SK-N-SH treated with all-trans-retinoic acid at 6 μM for 48 hours (cell line): ENCODE data around the gene KCNIP4.
"Not testable (repeated sequence)": the region's sequence is repeated elsewhere in the genome, so short reads cannot be mapped to it uniquely, and the experiment has no call there.

Source experiments
- ATAC-seq: fragments of 200-7000 bp; cut with Tn5 transposase; 3 replicates; pipeline ENCODE4 v1.9.1; 2020; ENCODE audit warnings: mild to moderate bottlenecking, moderate library complexity
- BACH2 ChIP-seq: fragments of 250-450 bp; sonication (Bioruptor Pico); IDR thresholded peaks from 2 replicates; pipeline ENCODE4 v1.9.0; 2021; ENCODE audit warnings: mild to moderate bottlenecking, borderline replicate concordance
- ESRRG ChIP-seq: fragments of 250-450 bp; sonication (Bioruptor Pico); IDR thresholded peaks from 2 replicates; pipeline ENCODE4 v1.6.1; 2021; ENCODE audit warnings: mild to moderate bottlenecking
- OSR1 ChIP-seq: fragments of 250-450 bp; sonication (Bioruptor Pico); IDR thresholded peaks from 2 replicates; pipeline ENCODE4 v1.8.0; 2022; ENCODE audit warnings: moderate library complexity, mild to moderate bottlenecking, inconsistent platforms
- POU6F1 ChIP-seq: fragments of 250-450 bp; sonication (Bioruptor Pico); IDR thresholded peaks from 2 replicates; pipeline ENCODE4 v1.8.0; 2021; ENCODE audit warnings: low read depth, mild to moderate bottlenecking, moderate library complexity, borderline replicate concordance
- RARB ChIP-seq: fragments of 250-450 bp; sonication (Bioruptor Pico); IDR thresholded peaks from 2 replicates; pipeline ENCODE4 v1.8.0; 2021; ENCODE audit warnings: mild to moderate bottlenecking, moderate library complexity
- SNAI2 ChIP-seq: fragments of 250-450 bp; sonication (Bioruptor Pico); IDR thresholded peaks from 2 replicates; pipeline ENCODE4 v1.5.0; 2020; ENCODE audit warnings: mild to moderate bottlenecking, moderate library complexity
- TCF4 ChIP-seq: fragments of 250-450 bp; sonication (Bioruptor Pico); IDR thresholded peaks from 2 replicates; pipeline ENCODE4 v1.8.0; 2021; ENCODE audit warnings: mild to moderate bottlenecking, moderate library complexity, borderline replicate concordance
- TOX ChIP-seq: fragments of 250-450 bp; sonication (Bioruptor Pico); IDR thresholded peaks from 2 replicates; pipeline ENCODE4 v1.8.0; 2021; ENCODE audit warnings: mild to moderate bottlenecking, moderate library complexity, borderline replicate concordance
- ZFP3 ChIP-seq: fragments of 250-450 bp; sonication (Bioruptor Pico); IDR thresholded peaks from 2 replicates; pipeline ENCODE4 v1.5.0; 2020; ENCODE audit warnings: mild to moderate bottlenecking, moderate library complexity
- ZFP30 ChIP-seq: fragments of 450-650 bp; formaldehyde crosslinking; IDR thresholded peaks from 2 replicates; pipeline ENCODE4 v1.5.0; 2022; ENCODE audit warnings: mild to moderate bottlenecking, moderate library complexity
- ZNF565 ChIP-seq: fragments of 450-650 bp; formaldehyde crosslinking; conservative IDR thresholded peaks from 2 replicates; pipeline ENCODE4 v1.5.0; 2020; ENCODE audit warnings: low read depth, mild to moderate bottlenecking, moderate library complexity
- ZNF70 ChIP-seq: fragments of 450-650 bp; formaldehyde crosslinking; IDR thresholded peaks from 2 replicates; pipeline ENCODE4 v1.5.0; 2020; ENCODE audit warnings: mild to moderate bottlenecking, moderate library complexity
- ZNF8 ChIP-seq: fragments of 450-650 bp; formaldehyde crosslinking; IDR thresholded peaks from 2 replicates; pipeline ENCODE4 v1.5.0; 2020; ENCODE audit warnings: mild to moderate bottlenecking, moderate library complexity
- TF ChIP-seq, protein P1 (sequence below): fragments of 250-450 bp; sonication (Bioruptor Pico); IDR thresholded peaks from 2 replicates; pipeline ENCODE4 v1.8.0; 2020; ENCODE audit warnings: mild to moderate bottlenecking, moderate library complexity, borderline replicate concordance
- TF ChIP-seq, protein P2 (sequence below): fragments of 250-450 bp; sonication (Bioruptor Pico); IDR thresholded peaks from 2 replicates; pipeline ENCODE4 v1.5.0; 2020; ENCODE audit warnings: mild to moderate bottlenecking, moderate library complexity
- TF ChIP-seq, protein P3 (sequence below): fragments of 250-450 bp; sonication (Bioruptor Pico); IDR thresholded peaks from 2 replicates; pipeline ENCODE4 v1.5.1; 2021; ENCODE audit warnings: mild to moderate bottlenecking, moderate library complexity

The KCNIP4 gene

GRCh38 chr4:20787940-20788665 lies 1160.5 kb downstream of the KCNIP4 start:
- ATAC-seq = no peak
- no peak for TF ChIP-seq RARB (CRISPR knock-in tag)
- TF ChIP-seq BACH2 = no peak
- TF ChIP-seq ZNF565 (CRISPR knock-in tag) = no peak
- TF ChIP-seq ESRRG = no peak
- TF ChIP-seq, protein P1, sequence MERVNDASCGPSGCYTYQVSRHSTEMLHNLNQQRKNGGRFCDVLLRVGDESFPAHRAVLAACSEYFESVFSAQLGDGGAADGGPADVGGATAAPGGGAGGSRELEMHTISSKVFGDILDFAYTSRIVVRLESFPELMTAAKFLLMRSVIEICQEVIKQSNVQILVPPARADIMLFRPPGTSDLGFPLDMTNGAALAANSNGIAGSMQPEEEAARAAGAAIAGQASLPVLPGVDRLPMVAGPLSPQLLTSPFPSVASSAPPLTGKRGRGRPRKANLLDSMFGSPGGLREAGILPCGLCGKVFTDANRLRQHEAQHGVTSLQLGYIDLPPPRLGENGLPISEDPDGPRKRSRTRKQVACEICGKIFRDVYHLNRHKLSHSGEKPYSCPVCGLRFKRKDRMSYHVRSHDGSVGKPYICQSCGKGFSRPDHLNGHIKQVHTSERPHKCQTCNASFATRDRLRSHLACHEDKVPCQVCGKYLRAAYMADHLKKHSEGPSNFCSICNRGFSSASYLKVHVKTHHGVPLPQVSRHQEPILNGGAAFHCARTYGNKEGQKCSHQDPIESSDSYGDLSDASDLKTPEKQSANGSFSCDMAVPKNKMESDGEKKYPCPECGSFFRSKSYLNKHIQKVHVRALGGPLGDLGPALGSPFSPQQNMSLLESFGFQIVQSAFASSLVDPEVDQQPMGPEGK = no peak
- TF ChIP-seq ZFP3 = no peak
- TF ChIP-seq, protein P2, sequence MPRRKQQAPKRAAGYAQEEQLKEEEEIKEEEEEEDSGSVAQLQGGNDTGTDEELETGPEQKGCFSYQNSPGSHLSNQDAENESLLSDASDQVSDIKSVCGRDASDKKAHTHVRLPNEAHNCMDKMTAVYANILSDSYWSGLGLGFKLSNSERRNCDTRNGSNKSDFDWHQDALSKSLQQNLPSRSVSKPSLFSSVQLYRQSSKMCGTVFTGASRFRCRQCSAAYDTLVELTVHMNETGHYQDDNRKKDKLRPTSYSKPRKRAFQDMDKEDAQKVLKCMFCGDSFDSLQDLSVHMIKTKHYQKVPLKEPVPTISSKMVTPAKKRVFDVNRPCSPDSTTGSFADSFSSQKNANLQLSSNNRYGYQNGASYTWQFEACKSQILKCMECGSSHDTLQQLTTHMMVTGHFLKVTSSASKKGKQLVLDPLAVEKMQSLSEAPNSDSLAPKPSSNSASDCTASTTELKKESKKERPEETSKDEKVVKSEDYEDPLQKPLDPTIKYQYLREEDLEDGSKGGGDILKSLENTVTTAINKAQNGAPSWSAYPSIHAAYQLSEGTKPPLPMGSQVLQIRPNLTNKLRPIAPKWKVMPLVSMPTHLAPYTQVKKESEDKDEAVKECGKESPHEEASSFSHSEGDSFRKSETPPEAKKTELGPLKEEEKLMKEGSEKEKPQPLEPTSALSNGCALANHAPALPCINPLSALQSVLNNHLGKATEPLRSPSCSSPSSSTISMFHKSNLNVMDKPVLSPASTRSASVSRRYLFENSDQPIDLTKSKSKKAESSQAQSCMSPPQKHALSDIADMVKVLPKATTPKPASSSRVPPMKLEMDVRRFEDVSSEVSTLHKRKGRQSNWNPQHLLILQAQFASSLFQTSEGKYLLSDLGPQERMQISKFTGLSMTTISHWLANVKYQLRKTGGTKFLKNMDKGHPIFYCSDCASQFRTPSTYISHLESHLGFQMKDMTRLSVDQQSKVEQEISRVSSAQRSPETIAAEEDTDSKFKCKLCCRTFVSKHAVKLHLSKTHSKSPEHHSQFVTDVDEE = no peak
- no peak for TF ChIP-seq TOX (CRISPR knock-in tag)
- no peak for TF ChIP-seq POU6F1 (CRISPR knock-in tag)
- TF ChIP-seq OSR1 (CRISPR knock-in tag) = no peak
- TF ChIP-seq ZNF8 (CRISPR knock-in tag) = no peak
- TF ChIP-seq TCF4 (CRISPR knock-in tag) = no peak

DNA sequence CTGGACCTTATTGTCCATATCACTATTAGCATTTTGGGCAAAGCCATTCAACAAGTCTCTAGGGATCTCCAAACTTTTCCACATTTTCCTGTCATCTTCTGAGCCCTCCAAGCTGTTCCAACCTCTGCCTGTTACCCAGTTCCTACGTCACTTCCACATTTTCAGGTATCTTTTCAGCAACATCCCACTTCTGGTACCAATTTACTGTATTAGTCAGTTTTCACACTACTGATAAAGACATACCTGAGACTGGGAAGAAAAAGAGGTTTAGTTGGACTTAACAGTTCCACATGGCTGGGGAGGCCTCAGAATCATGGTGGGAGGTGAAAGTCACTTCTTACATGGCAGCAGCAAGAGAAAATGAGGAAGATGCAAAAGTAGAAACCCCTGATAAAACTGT lies 1165.4 kb downstream of the KCNIP4 start:
- not testable (repeated sequence) for ATAC-seq

DNA sequence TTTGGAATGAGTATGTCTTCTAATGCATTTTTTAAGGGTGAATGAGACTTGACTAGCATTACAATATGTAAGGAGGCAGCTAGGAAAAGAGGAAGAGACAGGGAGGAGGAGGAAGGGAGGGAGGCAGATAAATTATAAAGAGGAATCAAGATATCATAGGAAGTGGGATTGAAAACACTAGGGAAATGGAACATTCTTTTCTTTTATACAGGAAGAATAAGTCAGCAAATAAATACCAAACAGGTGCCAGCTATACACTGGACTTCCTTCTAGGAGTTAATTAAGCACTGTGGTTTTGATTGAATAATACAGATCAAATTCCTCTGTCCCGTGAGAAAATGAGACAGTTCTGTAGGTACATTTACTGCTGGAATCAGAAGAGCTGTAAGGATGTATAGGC lies 1169.7 kb downstream of the KCNIP4 start:
- no peak for ATAC-seq
- TF ChIP-seq ZFP30 (CRISPR knock-in tag) = no peak

DNA sequence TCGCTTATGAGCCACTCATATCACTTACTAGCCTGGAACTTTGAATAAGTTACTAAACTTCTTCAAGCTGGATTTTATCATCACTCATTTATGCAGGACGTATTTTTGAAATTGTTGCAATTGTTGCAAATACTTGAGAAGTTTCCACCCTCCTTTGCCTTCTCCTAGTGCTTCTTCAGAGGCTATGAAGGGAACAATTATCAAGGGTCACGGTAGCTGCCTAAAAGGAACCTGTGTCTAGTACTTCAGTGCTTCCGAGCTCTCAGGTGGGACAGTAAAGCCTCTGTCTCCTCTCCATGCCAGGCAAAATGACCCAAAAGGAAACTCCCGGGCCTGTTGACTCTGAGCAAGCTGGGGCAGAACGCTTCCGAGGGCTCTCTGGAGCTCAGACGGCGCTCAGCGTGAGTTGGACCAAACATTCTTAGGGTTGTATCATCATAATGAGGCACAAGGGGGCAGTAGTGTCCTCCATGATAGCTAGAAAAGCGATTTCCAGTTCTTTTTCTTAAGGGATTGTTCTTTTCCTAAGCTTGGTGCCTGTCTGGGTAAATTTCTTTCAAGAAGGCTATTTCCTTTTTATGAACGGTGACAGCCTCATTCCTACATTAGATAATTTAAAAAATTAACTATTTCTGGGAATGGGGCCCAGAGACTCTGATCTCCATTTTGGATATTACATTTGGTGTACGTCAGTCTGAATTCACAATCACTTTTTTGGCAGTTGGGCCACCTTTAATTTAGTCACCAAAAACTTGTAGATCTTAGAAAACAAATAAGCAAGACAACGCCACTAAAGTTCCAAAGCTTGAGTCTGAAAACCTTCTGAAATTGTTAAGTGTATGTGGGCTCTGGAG lies 1175.2 kb downstream of the KCNIP4 start:
- ATAC-seq = peak; percentile 96
- TF ChIP-seq SNAI2 (CRISPR knock-in tag) (no peak), TCF4 (CRISPR knock-in tag) (no peak), ZFP30 (CRISPR knock-in tag) (no peak), OSR1 (CRISPR knock-in tag) (no peak)
- TF ChIP-seq, protein P3, sequence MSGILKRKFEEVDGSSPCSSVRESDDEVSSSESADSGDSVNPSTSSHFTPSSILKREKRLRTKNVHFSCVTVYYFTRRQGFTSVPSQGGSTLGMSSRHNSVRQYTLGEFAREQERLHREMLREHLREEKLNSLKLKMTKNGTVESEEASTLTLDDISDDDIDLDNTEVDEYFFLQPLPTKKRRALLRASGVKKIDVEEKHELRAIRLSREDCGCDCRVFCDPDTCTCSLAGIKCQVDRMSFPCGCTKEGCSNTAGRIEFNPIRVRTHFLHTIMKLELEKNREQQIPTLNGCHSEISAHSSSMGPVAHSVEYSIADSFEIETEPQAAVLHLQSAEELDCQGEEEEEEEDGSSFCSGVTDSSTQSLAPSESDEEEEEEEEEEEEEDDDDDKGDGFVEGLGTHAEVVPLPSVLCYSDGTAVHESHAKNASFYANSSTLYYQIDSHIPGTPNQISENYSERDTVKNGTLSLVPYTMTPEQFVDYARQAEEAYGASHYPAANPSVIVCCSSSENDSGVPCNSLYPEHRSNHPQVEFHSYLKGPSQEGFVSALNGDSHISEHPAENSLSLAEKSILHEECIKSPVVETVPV (CRISPR knock-in tag) = no peak

DNA sequence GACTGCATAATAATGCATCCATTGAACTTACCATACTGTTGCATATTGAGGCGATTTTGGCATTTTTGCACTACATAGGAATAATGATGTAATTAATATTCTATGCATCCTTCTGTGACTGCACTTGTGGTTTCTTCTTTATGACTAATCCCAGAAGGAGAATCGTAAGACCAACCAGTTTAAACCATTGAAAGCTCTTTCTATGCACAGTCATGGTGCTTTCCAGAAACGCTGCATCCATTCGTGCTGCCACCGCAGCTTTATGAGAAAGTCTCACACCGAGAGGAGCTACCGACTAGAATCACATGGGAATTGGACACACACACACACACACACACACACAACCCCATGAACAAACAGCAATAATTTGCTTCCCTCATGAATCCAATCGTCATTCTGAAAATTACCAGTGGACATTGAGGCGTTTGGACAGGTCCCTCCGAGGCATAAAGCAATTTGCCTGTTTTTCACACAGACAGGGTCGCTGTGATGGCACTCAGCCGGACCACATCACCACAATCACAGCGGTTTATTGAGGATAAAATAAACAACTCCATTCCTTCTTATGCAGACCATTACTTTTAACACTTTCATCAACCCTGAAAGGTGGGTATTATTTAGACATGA lies 1184.1 kb downstream of the KCNIP4 start:
- ATAC-seq = no peak
- TF ChIP-seq, protein P1 = no peak
- TF ChIP-seq ZNF70 = no peak
- TF ChIP-seq, protein P3 (CRISPR knock-in tag) = no peak
- no peak for TF ChIP-seq ESRRG
- TF ChIP-seq, protein P2 = no peak
